GM18517 (cell line): ENCODE results near the gene IMMP1L.

Source experiments
- ATAC-seq: cut with Tn5 transposase; IDR thresholded peaks from one replicate; pipeline ENCODE4 v1.9.1; 2021; ENCODE audit warnings: mild to moderate bottlenecking, moderate library complexity; ENCODE audit not compliant: unreplicated experiment

The IMMP1L gene

GRCh38 chr11:31404614-31405013 is 104.8 kb downstream of the IMMP1L start:
- no peak for ATAC-seq

- ATAC-seq, result no peak
Measured at GRCh38 chr11:31397239-31397834, 112.1 kb downstream of the IMMP1L start.

- no peak for ATAC-seq
Measured at GRCh38 chr11:31387379-31387778, 122.0 kb downstream of the IMMP1L start.

- no peak for ATAC-seq
Measured at GRCh38 chr11:31383116-31383515, 126.3 kb downstream of the IMMP1L start.
